OCI-LY1 (cell line): ENCODE results near the gene IMPG2.

Source experiments
- H2AFZ ChIP-seq: fragments of 200-600 bp; sonication (generic), shearing (Covaris generic); 2 replicates; pipeline ENCODE4 v1.6.0; 2014; ENCODE audit warnings: antibody characterized with exemption, mild to moderate bottlenecking, low read length
- H3F3A ChIP-seq: fragments of 200-600 bp; sonication (generic), shearing (Covaris generic); 2 replicates; pipeline ENCODE4 v1.6.0; 2014; ENCODE audit warnings: mild to moderate bottlenecking, antibody characterized with exemption, low read length, moderate library complexity; ENCODE audit not compliant: insufficient read depth
- H3K27ac ChIP-seq: fragments of 200-600 bp; sonication (generic); 2 replicates; pipeline ENCODE4 v1.5.1; 2014; ENCODE audit warnings: low read length, mixed run types, mild to moderate bottlenecking, low read depth; ENCODE audit not compliant: poor library complexity, severe bottlenecking
- H3K27me3 ChIP-seq: fragments of 200-600 bp; sonication (generic); 2 replicates; pipeline ENCODE4 v1.6.0; 2014; ENCODE audit warnings: antibody characterized with exemption, mild to moderate bottlenecking, low read length, moderate library complexity; ENCODE audit not compliant: insufficient read depth
- H3K36me3 ChIP-seq: fragments of 200-600 bp; sonication (generic); 2 replicates; pipeline ENCODE4 v1.6.1; 2014; ENCODE audit warnings: mild to moderate bottlenecking, antibody characterized with exemption, low read length, moderate library complexity, mixed read lengths; ENCODE audit not compliant: insufficient read depth
- H3K4me1 ChIP-seq: fragments of 200-600 bp; sonication (generic); 2 replicates; pipeline ENCODE4 v1.5.1; 2014; ENCODE audit warnings: mild to moderate bottlenecking, low read length, moderate library complexity; ENCODE audit not compliant: insufficient read depth, severe bottlenecking
- H3K4me2 ChIP-seq: fragments of 200-600 bp; sonication (generic), shearing (Covaris generic); 2 replicates; pipeline ENCODE4 v1.6.1; 2014; ENCODE audit warnings: low read length
- H3K4me3 ChIP-seq: fragments of 200-600 bp; sonication (generic); 2 replicates; pipeline ENCODE4 v1.5.1; 2014; ENCODE audit warnings: low read length, low read depth, mild to moderate bottlenecking, mixed read lengths; ENCODE audit not compliant: poor library complexity, severe bottlenecking
- H3K79me2 ChIP-seq: fragments of 200-600 bp; shearing (Covaris generic); 2 replicates; pipeline ENCODE4 v1.6.1; 2016; ENCODE audit warnings: mixed run types, low read length, mixed read lengths; ENCODE audit not compliant: insufficient read depth
- H3K9ac ChIP-seq: fragments of 200-600 bp; sonication (generic), shearing (Covaris generic); 2 replicates; pipeline ENCODE4 v1.6.1; 2014; ENCODE audit warnings: mild to moderate bottlenecking, low read length, mixed read lengths
- H3K9me2 ChIP-seq: fragments of 200-600 bp; sonication (generic), shearing (Covaris generic); 2 replicates; pipeline ENCODE4 v1.6.1; 2014; ENCODE audit warnings: low read depth, mild to moderate bottlenecking, low read length, mixed read lengths
- H3K9me3 ChIP-seq: fragments of 200-600 bp; shearing (Covaris generic); 2 replicates; pipeline ENCODE4 v1.6.1; 2014; ENCODE audit warnings: low read length, mixed read lengths
- H4K20me1 ChIP-seq: fragments of 200-600 bp; sonication (generic), shearing (Covaris generic); 2 replicates; pipeline ENCODE4 v1.6.0; 2016; ENCODE audit warnings: mild to moderate bottlenecking, low read length; ENCODE audit not compliant: insufficient read depth
- CTCF ChIP-seq: fragments of 200-600 bp; sonication (generic), shearing (Covaris generic); IDR thresholded peaks from 2 replicates; pipeline ENCODE4 v1.5.1; 2017; ENCODE audit warnings: mild to moderate bottlenecking, antibody characterized with exemption, low read length, moderate library complexity, mixed read lengths
- EZH2 ChIP-seq: fragments of 200-600 bp; sonication (generic), shearing (Covaris generic); IDR thresholded peaks from 2 replicates; pipeline ENCODE4 v1.8.0; 2017; ENCODE audit warnings: borderline replicate concordance, mixed run types, mild to moderate bottlenecking, antibody characterized with exemption, low read length, moderate library complexity, mixed read lengths

Gene IMPG2

GRCh38 chr3:101252945-101253344, 67.4 kb downstream of the IMPG2 start:
- Histone ChIP-seq H3K36me3 (no peaks in the 10 kb centered on the region), H3K9me2 (no peaks in the 10 kb centered on the region), H2AFZ (no peak overlapping the region), H3K79me2 (no peaks in the 10 kb centered on the region), H3K27me3 (no peaks in the 10 kb centered on the region), H3K9ac (no peak overlapping the region), H3K4me1 (no peaks in the 10 kb centered on the region), H3K9me3 (no peaks in the 10 kb centered on the region), H3K27ac (no peak overlapping the region), H3K4me2 (no peak overlapping the region), H4K20me1 (no peaks in the 10 kb centered on the region), H3F3A (no peaks in the 10 kb centered on the region), H3K4me3 (no peak overlapping the region)
- TF ChIP-seq CTCF (no peak), EZH2 (no peak)

- H3K36me3 ChIP-seq, result no peaks in the 10 kb centered on the region
- H2AFZ ChIP-seq, result no peak overlapping the region
- H3K27me3 ChIP-seq, result no peaks in the 10 kb centered on the region
- no peak overlapping the region for H3K9ac ChIP-seq
- no peaks in the 10 kb centered on the region for H3K4me1 ChIP-seq
- H3K9me2 ChIP-seq, result no peaks in the 10 kb centered on the region
- H3K4me2 ChIP-seq, result no peak overlapping the region
- H3K27ac ChIP-seq, result no peak overlapping the region
- H3K4me3 ChIP-seq, result no peak overlapping the region
- no peaks in the 10 kb centered on the region for H3F3A ChIP-seq
- no peaks in the 10 kb centered on the region for H4K20me1 ChIP-seq
- no peaks in the 10 kb centered on the region for H3K9me3 ChIP-seq
- TF ChIP-seq CTCF (no peak), EZH2 (no peak)
- no peaks in the 10 kb centered on the region for H3K79me2 ChIP-seq
Measured at GRCh38 chr3:101252307-101252706, 68.1 kb downstream of the IMPG2 start.

- H3K27ac ChIP-seq, result no peak overlapping the region
- no peak overlapping the region for H3K4me3 ChIP-seq
- no peaks in the 10 kb centered on the region for H3K9me3 ChIP-seq
- H4K20me1 ChIP-seq, result no peaks in the 10 kb centered on the region
- H3K4me2 ChIP-seq, result no peak overlapping the region
- H3K9ac ChIP-seq, result no peak overlapping the region
- H3F3A ChIP-seq, result no peaks in the 10 kb centered on the region
- no peaks in the 10 kb centered on the region for H3K36me3 ChIP-seq
- no peaks in the 10 kb centered on the region for H3K27me3 ChIP-seq
- H2AFZ ChIP-seq, result no peak overlapping the region
- H3K79me2 ChIP-seq, result no peaks in the 10 kb centered on the region
- no peaks in the 10 kb centered on the region for H3K9me2 ChIP-seq
- TF ChIP-seq EZH2 (no peak), CTCF (no peak)
- no peaks in the 10 kb centered on the region for H3K4me1 ChIP-seq
Measured at GRCh38 chr3:101251441-101251840, 68.9 kb downstream of the IMPG2 start.
